Fibroblast of villous mesenchyme (primary cell): ENCODE results near the gene HAGHL. TPM values are rescaled to one million over a fixed set of nuclear protein-coding genes. Genes with fewer than 3 reads are reported as not detected.

Source experiments
- DNase-seq: peaks from one replicate; pipeline ENCODE4 v3.0.0-alpha.2; 2010; ENCODE audit warnings: low read depth
- H3K4me3 ChIP-seq: 2 replicates; pipeline ENCODE4 v1.5.1; 2011; ENCODE audit warnings: low read depth, mild to moderate bottlenecking, low read length
- CTCF ChIP-seq: IDR thresholded peaks from 2 replicates; pipeline ENCODE4 v1.5.1; 2012; ENCODE audit warnings: low read depth, mild to moderate bottlenecking, low read length; ENCODE audit not compliant: insufficient read depth
- total RNA-seq: library from RNA; depleted of rRNA; stranded (reverse); fragments of >200 nt; gene quantifications from 2 replicates; pipeline ENCODE4 v1.2.3, GENCODE V29; 2012

HAGHL gene
- total RNA-seq, 1 donor, result 14.7 TPM

GRCh38 chr16:766820-767640, 40.1 kb downstream of the HAGHL start:
- no peak for DNase-seq
- TF ChIP-seq CTCF, result no peak
- no peak overlapping the region for H3K4me3 ChIP-seq

GRCh38 chr16:767743-768235, 40.9 kb downstream of the HAGHL start:
- no peak for TF ChIP-seq CTCF
- H3K4me3 ChIP-seq, result no peak overlapping the region
- DNase-seq, result no peak

GRCh38 chr16:768428-768827, 41.5 kb downstream of the HAGHL start:
- DNase-seq, result no peak
- TF ChIP-seq CTCF, result no peak
- no peak overlapping the region for H3K4me3 ChIP-seq

- TF ChIP-seq CTCF, result no peak
- DNase-seq, result no peak
- H3K4me3 ChIP-seq, result no peak overlapping the region
Observed at GRCh38 chr16:769184-769784, 42.4 kb downstream of the HAGHL start.

- DNase-seq, result no peak
- no peak overlapping the region for H3K4me3 ChIP-seq
- TF ChIP-seq CTCF, result no peak
Observed at GRCh38 chr16:769934-770333, 43.0 kb downstream of the HAGHL start.

GRCh38 chr16:770411-770810, 43.5 kb downstream of the HAGHL start:
- no peak overlapping the region for H3K4me3 ChIP-seq
- no peak for DNase-seq
- TF ChIP-seq CTCF, result no peak

- no peak for TF ChIP-seq CTCF
- DNase-seq, result no peak
- H3K4me3 ChIP-seq, result no peak overlapping the region
Observed at GRCh38 chr16:772959-773358, 46.1 kb downstream of the HAGHL start.
